Liver (tissue), 3 donors: ENCODE results near the gene MARVELD2.

ENCODE experiments used
- CTCF ChIP-seq: fragments of 150-350 bp; IDR thresholded peaks from 2 replicates; pipeline ENCODE4 v1.5.1; 2017; ENCODE audit warnings: improper control_type of control experiment, low read depth, low read length; ENCODE audit not compliant: missing input control
- EGR1 ChIP-seq, 2 donors: IDR thresholded peaks; 2 replicates each; pipeline ENCODE4 v1.6.1; 2016 to 2018; ENCODE audit warnings: antibody characterized with exemption in 2 of 2, low read depth in 2 of 2
- GABPA ChIP-seq, 2 donors: IDR thresholded peaks in 1 of 2; conservative IDR thresholded peaks in 1 of 2; 2 replicates each; pipeline ENCODE4 v1.6.1; 2016; ENCODE audit warnings: antibody characterized with exemption in 2 of 2, mild to moderate bottlenecking in 1 of 2, moderate library complexity in 1 of 2
- JUND ChIP-seq, 2 donors: IDR thresholded peaks; 2 replicates each; pipeline ENCODE4 v1.6.1; 2016; ENCODE audit warnings: antibody characterized with exemption in 2 of 2
- SP1 ChIP-seq: IDR thresholded peaks from 2 replicates; pipeline ENCODE4 v1.6.1; 2018; ENCODE audit warnings: antibody characterized with exemption, mild to moderate bottlenecking
- ZBTB33 ChIP-seq: IDR thresholded peaks from 2 replicates; pipeline ENCODE4 v1.6.1; 2016; ENCODE audit warnings: antibody characterized with exemption
- donor health status: healthy.
- donor health status: healthy.

- TF ChIP-seq ZBTB33, result no peak
- TF ChIP-seq CTCF, result no peak
- TF ChIP-seq SP1, result no peak
- TF ChIP-seq GABPA (IDR thresholded peaks at IDR 0.05 in 1 of 2, conservative IDR thresholded peaks at IDR 0.05 in 1 of 2), result no peak
- TF ChIP-seq EGR1 (IDR thresholded peaks at IDR 0.05; ENCODE audit: low read depth in 2 of 2), result no peak
- no peak for TF ChIP-seq JUND (IDR thresholded peaks at IDR 0.05)
Observed at GRCh38 chr5:69432412-69433206, 17.7 kb downstream of the MARVELD2 start.
